GM11168 (cell line): ENCODE measurements around the gene BEND6.
"Not testable (repeated sequence)": the region's sequence is repeated elsewhere in the genome, so short reads cannot be mapped to it uniquely, and the experiment has no call there.

Experiments
- in situ Hi-C: fragments of 300-500 bp; cut with MboI; formaldehyde crosslinking; loops from one replicate; pipeline ENCODE4 v1.12.0; 2022; ENCODE audit warnings: low sequenced_read_pairs; ENCODE audit not compliant: unreplicated experiment

The BEND6 gene

DNA sequence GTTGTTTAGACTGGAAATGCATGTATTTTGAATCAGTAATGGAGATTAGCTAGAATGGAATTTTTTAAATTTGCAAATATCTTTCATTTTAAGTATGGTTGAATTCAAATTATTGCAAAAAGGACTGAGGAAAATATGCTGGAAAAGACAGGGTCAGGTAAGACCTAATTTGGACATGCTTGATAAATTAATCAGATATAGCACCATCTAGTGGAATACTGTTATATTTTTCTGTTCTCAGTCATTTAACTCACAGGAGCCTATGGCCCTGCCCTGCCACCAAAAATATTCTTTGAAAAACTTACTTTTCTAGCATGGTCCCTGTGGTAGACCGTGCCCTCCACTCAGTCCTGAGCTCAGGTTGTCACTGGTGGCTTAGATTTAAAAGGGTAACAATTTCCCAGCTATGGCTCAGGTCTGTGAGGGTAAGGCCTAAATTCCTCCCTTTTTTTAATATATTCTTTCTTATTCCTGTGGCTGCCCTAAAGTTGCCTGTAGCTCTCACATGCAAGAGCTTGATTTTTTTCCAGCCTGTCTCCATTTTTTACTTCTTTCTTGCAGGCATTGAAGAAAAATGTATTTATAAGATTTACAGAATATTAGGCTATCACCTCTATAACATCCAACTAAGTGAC lies 66.3 kb downstream of the BEND6 start:
- in situ Hi-C loops, result loop anchor here (10.0 kb wide), 2 partner anchors 56 to 116 kb away; no protein-coding TSS in a partner anchor

DNA sequence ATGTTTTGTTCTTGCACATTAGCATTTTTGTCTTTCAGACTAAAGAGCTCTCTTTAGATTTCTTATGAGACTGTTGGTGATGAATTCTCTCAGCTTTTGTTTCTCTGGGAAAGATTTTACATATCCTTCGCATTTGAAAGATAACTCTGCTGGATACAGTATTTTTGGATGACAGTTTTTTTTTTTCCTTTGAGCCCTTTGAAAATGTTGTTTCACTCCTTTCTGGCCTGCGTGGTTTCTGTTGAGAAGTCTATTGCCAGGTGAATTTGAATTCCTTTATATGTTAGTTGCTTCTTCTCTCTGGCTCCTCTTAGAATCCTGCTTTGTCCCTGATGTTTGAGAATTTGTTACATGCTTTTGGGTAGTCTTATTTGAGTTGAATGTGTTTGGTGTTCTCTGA lies 69.4 kb downstream of the BEND6 start:
- in situ Hi-C loops, result loop anchor here (10.0 kb wide), 2 partner anchors 60 to 120 kb away; no protein-coding TSS in a partner anchor

- in situ Hi-C loops, result loop anchor here (10.0 kb wide), 2 partner anchors 60 to 120 kb away; no protein-coding TSS in a partner anchor
Measured at GRCh38 chr6:57024775-57025174, 69.9 kb downstream of the BEND6 start.

- in situ Hi-C loops, result loop anchor here (10.0 kb wide), 2 partner anchors 61 to 121 kb away; no protein-coding TSS in a partner anchor
Measured at GRCh38 chr6:57026001-57026400, 71.1 kb downstream of the BEND6 start.

DNA sequence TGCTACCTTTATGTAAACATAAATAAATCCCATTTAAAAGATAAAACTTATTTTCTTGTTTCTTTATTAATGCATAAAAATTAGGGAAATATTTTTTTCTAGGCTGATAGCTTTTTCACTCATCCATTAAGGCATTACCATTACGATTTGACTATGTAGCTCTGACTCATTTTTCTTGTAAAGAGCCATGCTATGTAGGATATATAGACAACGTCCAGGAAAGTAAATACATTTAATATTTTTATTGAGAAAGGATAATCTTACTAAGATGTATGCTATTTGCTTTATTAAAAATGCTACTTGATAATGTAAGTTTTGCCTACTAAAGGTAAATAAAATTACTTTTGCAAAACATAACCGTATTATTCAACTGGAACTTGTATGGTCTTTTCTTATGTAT lies 72.4 kb downstream of the BEND6 start:
- in situ Hi-C loops, result loop anchor here (10.0 kb wide), 2 partner anchors 62 to 122 kb away; no protein-coding TSS in a partner anchor

- in situ Hi-C loops, result loop anchor here (10.0 kb wide), 2 partner anchors 64 to 124 kb away; no protein-coding TSS in a partner anchor
Measured at GRCh38 chr6:57029213-57029612, 74.3 kb downstream of the BEND6 start.

- in situ Hi-C loops, result no loop called here
Measured at GRCh38 chr6:57033228-57033627, 78.3 kb downstream of the BEND6 start.

- in situ Hi-C loops, result no loop called here
Measured at GRCh38 chr6:57035549-57035948, 80.6 kb downstream of the BEND6 start.

DNA sequence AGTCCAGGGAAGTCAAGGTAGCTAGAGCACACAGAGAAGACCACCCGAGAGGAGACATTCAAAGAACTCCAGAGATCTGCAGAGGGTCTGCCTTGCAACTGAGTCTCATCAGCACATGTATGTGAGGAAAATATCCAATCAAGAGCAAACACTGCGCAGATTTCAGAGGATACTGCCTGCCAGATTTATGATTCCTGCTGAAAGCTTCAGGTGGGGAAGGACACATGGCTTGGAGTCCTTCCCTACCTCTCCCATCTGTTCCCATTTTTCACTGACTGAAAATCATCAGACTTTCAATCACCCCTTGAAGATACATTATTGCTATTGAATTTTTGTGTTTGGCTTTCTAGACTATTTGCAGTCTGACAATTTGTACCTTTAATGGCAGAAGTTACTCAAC lies 84.0 kb downstream of the BEND6 start:
- in situ Hi-C loops, result no loop called here

- in situ Hi-C loops, result no loop called here
Measured at GRCh38 chr6:57040011-57040410, 85.1 kb downstream of the BEND6 start.

GRCh38 chr6:57044061-57044460 lies 89.2 kb downstream of the BEND6 start:
- in situ Hi-C loops, result not testable (repeated sequence)

- in situ Hi-C loops, result no loop called here
Measured at GRCh38 chr6:57044568-57044967, 89.7 kb downstream of the BEND6 start.

DNA sequence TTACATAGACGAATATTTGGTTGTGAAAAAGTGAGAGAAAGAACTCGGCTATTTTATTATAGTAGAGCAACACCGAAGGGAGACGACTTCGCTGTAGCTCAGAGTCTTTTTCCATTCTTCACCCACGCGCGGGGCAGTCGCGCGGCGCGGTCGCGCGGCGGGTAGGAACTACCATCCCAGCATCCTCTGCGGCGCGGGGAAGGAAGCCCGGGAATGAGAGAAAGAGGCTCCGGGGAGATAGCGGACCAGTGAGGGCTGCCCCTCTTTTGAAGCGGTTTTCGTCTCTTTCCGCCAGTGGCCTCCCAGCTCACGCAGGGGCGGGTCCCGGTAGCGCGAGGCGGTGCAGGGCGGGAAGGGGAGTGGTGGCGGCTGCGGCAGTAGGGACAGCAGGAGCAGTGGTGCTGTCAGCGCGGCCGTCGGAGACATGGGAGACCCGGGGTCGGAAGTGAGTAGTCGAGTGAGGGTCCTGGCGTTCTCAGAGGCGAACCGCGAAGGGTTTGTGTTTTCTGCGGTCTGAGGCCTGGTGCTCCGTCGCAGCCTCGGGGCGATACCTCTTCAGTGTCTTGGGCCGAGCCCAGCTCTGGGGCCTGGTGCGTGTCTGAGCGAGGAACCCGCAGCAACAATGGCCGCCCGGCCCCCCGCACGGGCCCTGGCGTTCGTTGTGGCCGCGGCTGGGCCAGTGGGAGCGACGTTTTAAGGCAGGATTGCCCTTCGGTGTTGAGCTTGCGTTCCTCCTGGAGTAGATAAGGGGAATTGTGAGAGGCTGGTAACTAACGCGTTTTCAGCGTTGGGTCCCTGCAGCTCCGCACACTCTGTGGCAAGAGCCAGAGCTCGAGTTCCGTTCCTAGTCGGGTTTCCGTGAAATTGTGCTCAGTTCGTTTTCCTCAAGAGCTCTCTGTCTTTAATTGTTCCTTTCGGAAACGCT lies 91.7 kb downstream of the BEND6 start, which contains the start of gene KIAA1586:
TSS of gene KIAA1586 (plus strand) at position 362 of the 925 bp plus-strand sequence. CDS start at position 425, 63 bp downstream.
- in situ Hi-C loops, result loop anchor here (5.0 kb wide), 1 partner anchor 46 kb away; the partner anchor contains the start of gene ZNF451

DNA sequence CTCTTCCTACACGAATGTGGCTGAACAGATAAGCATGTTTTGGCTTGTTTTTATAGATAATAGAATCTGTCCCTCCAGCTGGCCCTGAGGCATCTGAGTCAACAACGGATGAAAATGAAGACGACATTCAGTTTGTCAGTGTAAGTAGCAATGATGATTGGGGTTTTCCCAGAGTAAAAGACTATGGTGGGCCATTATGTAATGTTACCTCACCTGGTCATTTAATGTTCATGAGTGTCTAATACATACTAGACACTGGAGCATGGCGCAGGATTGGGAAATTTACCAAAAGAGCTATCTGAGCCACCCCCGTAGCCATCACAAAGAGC lies 92.3 kb downstream of the BEND6 start:
- in situ Hi-C loops, result loop anchor here (5.0 kb wide), 1 partner anchor 45 kb away; the partner anchor contains the start of gene ZNF451

DNA sequence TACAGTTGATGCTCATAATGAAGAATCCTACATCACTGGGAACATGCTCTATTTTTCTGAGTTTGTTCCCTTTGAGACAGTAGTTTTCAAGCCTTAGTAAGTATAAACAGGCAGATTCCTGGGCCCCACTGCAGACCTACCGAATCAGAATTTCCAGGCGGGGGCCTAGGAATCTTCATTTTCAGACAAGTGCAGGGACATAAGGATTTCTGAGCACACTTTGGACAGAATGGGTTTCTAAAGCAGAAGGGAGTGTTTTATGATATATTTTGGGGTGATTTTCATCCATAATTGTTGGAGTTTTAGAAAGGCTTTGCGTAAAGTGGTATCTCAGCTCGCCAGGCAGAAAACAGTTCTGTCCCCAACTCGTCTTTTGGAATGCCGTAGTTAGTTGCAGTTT lies 93.0 kb downstream of the BEND6 start:
- in situ Hi-C loops, result loop anchor here (5.0 kb wide), 1 partner anchor 44 kb away; the partner anchor contains the start of gene ZNF451

DNA sequence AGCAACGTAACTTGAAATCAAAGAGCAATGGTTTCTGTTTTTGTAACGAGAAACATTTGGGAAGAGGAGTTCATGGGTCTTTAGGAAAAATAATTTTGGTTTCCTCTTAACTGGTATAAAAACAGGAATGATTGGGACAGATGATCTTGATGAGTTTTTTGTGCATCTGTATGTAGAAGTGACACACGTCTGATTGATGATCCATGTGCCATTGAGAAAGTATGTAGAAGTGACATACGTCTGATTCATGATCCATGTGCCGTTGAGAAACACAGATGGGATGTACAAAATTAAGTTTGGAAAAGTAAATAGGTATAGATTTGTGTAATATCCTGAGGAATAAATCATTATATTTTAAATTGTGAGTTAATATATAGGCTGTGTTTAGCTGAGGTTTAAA lies 93.7 kb downstream of the BEND6 start:
- in situ Hi-C loops, result loop anchor here (5.0 kb wide), 1 partner anchor 44 kb away; the partner anchor contains the start of gene ZNF451

- in situ Hi-C loops, result no loop called here
Measured at GRCh38 chr6:57063847-57064246, 108.9 kb downstream of the BEND6 start.

GRCh38 chr6:57064809-57065208 lies 109.9 kb downstream of the BEND6 start:
- in situ Hi-C loops, result no loop called here

GRCh38 chr6:57068061-57068460 lies 113.2 kb downstream of the BEND6 start:
- in situ Hi-C loops, result no loop called here

DNA sequence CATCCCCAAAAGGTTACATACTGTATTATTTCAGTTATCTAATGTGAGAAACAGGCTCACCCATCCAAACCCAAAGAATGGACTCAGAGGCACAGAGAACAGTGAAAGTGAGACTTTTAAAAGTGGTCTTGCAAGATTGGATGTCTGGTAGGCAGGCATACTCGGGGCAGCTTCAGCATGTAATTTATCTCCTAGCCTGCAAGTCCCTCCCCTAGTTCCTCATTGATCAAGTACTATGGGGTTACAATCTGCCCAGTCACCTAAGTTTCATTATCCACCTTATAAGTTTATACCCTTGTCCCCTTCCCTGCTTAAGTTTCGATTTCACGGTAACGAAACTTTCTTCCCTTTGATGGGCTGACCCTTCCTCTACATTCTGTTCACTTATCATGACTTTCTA lies 114.3 kb downstream of the BEND6 start:
- in situ Hi-C loops, result no loop called here

GRCh38 chr6:57069920-57070331 lies 115.0 kb downstream of the BEND6 start:
- in situ Hi-C loops, result no loop called here
